Measurements from ENCODE around the gene OTC. TPM values are rescaled to one million over a fixed set of nuclear protein-coding genes. Genes with fewer than 3 reads are reported as not detected.

OTC gene
- total and polyA plus RNA-seq, 4 donors = 41.5 to 72.1 (median 57.1) TPM

DNA sequence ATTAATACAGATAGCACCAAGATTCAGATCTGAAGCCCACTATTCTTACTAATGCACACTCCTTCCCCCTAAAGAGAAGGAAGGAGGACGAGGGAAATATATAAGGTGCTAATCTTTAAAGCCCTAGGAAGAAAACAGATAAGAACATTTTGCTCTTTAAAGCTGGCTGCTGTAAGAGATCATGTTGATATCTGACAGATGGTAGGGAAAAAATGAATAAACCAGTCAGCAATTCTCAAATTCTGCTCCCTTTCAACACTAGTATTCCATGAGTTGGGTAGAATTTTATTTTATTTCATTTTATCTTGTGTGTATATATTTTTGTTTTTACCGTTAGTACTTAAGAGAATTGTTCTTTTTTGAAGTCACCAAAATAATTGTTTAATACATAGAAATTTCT, 19.2 kb downstream of the OTC start:
- Histone ChIP-seq H3K27me3 (ENCODE audit: control insufficient read depth in 4 of 4, insufficient read depth in 4 of 4, low read length in 3 of 4) (no peaks in the 10 kb centered on the region), H3K27ac (ENCODE audit: low read depth in 1 of 2, low read length in 2 of 2) (no peak overlapping the region), H3K9ac (ENCODE audit: low read depth in 1 of 2, low read length in 2 of 2) (no peak overlapping the region), H3K36me3 (ENCODE audit: control insufficient read depth in 4 of 4, insufficient read depth in 3 of 4, low read depth in 1 of 4, low read length in 3 of 4) (no peaks in the 10 kb centered on the region), H3K4me3 (ENCODE audit: low read depth in 1 of 3, low read length in 3 of 3) (no peak overlapping the region), H3K9me3 (ENCODE audit: control insufficient read depth in 4 of 4, low read length in 3 of 4) (no peaks in the 10 kb centered on the region), H3K4me1 (ENCODE audit: control insufficient read depth in 4 of 4, insufficient read depth in 4 of 4, low read length in 3 of 4) (no peaks in the 10 kb centered on the region)
- no peak for DNase-seq (ENCODE audit: low spot score)
- TF ChIP-seq SP1 (IDR thresholded peaks at IDR 0.05) (no peak), FOXA2 (IDR thresholded peaks at IDR 0.05) (no peak), HNF4G (IDR thresholded peaks at IDR 0.05) (no peak), RXRA (IDR thresholded peaks at IDR 0.05) (no peak), TAF1 (conservative IDR thresholded peaks at IDR 0.05) (no peak), JUND (IDR thresholded peaks at IDR 0.05) (no peak)
- 90% methylated on average over 2 of the region's 2 CpGs for WGBS

DNA sequence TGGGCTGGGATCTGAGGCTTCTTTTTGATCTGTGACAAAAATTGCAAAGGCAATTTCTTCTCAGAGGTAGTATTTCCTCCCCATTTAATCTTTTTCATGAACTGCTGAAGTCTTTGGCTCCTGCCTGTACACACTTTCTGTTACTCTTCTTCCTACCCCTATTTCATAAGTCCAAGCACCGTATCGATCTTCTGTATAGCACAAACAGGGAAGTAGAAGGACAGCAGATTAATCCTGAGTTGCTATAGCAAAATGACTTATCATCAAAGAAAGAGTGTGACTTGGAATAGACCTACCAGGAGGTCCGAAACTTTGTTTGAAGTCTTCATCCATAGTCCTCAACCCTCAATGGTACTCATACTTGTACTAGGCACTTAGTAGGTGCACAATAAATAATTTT, 22.0 kb downstream of the OTC start:
- Histone ChIP-seq H3K9ac (ENCODE audit: low read depth in 1 of 2, low read length in 2 of 2) (no peak overlapping the region), H3K27me3 (ENCODE audit: control insufficient read depth in 4 of 4, insufficient read depth in 4 of 4, low read length in 3 of 4) (no peaks in the 10 kb centered on the region), H3K9me3 (ENCODE audit: control insufficient read depth in 4 of 4, low read length in 3 of 4) (no peaks in the 10 kb centered on the region), H3K27ac (ENCODE audit: low read depth in 1 of 2, low read length in 2 of 2) (no peak overlapping the region), H3K4me1 (ENCODE audit: control insufficient read depth in 4 of 4, insufficient read depth in 4 of 4, low read length in 3 of 4) (no peaks in the 10 kb centered on the region), H3K36me3 (ENCODE audit: control insufficient read depth in 4 of 4, insufficient read depth in 3 of 4, low read depth in 1 of 4, low read length in 3 of 4) (no peaks in the 10 kb centered on the region), H3K4me3 (ENCODE audit: low read depth in 1 of 3, low read length in 3 of 3) (no peak overlapping the region)
- 98% methylated on average over 3 of the region's 3 CpGs for WGBS
- DNase-seq (ENCODE audit: low spot score) = no peak
- TF ChIP-seq SP1 (IDR thresholded peaks at IDR 0.05) = no peak
- no peak for TF ChIP-seq GABPA (IDR thresholded peaks at IDR 0.05 in 1 of 2, conservative IDR thresholded peaks at IDR 0.05 in 1 of 2)
- no peak for TF ChIP-seq JUND (IDR thresholded peaks at IDR 0.05)
- no peak for TF ChIP-seq EGR1 (IDR thresholded peaks at IDR 0.05; ENCODE audit: low read depth in 2 of 2)
- no peak for TF ChIP-seq YY1 (IDR thresholded peaks at IDR 0.05)
- TF ChIP-seq, protein P1, sequence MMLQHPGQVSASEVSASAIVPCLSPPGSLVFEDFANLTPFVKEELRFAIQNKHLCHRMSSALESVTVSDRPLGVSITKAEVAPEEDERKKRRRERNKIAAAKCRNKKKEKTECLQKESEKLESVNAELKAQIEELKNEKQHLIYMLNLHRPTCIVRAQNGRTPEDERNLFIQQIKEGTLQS (IDR thresholded peaks at IDR 0.05) = no peak
- no peak for TF ChIP-seq RXRA (IDR thresholded peaks at IDR 0.05)
- TF ChIP-seq NR2F2 (IDR thresholded peaks at IDR 0.05) = no peak
- TF ChIP-seq FOXA1 (IDR thresholded peaks at IDR 0.05) = no peak
- TF ChIP-seq RAD21 (IDR thresholded peaks at IDR 0.05) = no peak

DNA sequence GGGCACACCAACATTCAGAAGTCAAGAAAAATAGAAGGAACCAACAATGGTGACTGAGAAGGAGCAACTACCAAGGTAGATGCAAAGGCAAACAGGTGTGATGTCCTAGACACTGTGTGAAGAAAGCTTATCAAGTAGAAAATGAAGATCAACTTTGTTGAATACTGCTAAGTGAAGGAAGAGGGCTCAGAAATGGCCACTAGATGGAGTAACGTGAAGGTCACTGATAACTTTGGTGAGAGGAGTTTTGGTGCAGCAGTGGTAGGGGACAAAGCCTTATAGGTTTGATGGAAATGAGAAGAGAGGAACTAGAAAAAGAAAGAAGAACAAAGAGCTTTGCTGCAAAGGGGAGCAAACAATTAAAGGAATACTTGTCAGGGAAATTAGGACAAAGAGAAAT, 23.5 kb downstream of the OTC start:
- no peak overlapping the region for H3K27ac ChIP-seq (ENCODE audit: low read depth in 1 of 2, low read length in 2 of 2)
- no peak for DNase-seq (ENCODE audit: low spot score)
- no peak overlapping the region for H3K9ac ChIP-seq (ENCODE audit: low read depth in 1 of 2, low read length in 2 of 2)
- H3K36me3 ChIP-seq (ENCODE audit: control insufficient read depth in 4 of 4, insufficient read depth in 3 of 4, low read depth in 1 of 4, low read length in 3 of 4) = no peaks in the 10 kb centered on the region
- no peaks in the 10 kb centered on the region for H3K9me3 ChIP-seq (ENCODE audit: control insufficient read depth in 4 of 4, low read length in 3 of 4)
- peak; percentile 39 to 68 for TF ChIP-seq RAD21 (IDR thresholded peaks at IDR 0.05)
- TF ChIP-seq, protein P2, sequence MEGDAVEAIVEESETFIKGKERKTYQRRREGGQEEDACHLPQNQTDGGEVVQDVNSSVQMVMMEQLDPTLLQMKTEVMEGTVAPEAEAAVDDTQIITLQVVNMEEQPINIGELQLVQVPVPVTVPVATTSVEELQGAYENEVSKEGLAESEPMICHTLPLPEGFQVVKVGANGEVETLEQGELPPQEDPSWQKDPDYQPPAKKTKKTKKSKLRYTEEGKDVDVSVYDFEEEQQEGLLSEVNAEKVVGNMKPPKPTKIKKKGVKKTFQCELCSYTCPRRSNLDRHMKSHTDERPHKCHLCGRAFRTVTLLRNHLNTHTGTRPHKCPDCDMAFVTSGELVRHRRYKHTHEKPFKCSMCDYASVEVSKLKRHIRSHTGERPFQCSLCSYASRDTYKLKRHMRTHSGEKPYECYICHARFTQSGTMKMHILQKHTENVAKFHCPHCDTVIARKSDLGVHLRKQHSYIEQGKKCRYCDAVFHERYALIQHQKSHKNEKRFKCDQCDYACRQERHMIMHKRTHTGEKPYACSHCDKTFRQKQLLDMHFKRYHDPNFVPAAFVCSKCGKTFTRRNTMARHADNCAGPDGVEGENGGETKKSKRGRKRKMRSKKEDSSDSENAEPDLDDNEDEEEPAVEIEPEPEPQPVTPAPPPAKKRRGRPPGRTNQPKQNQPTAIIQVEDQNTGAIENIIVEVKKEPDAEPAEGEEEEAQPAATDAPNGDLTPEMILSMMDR (IDR thresholded peaks at IDR 0.05; ENCODE audit: low read depth, low read length, missing input control) = peak; percentile 35
- TF ChIP-seq, protein P1 (IDR thresholded peaks at IDR 0.05) = no peak
- no peak for TF ChIP-seq SP1 (IDR thresholded peaks at IDR 0.05)
- H3K4me3 ChIP-seq (ENCODE audit: low read depth in 1 of 3, low read length in 3 of 3) = no peak overlapping the region
- H3K4me1 ChIP-seq (ENCODE audit: control insufficient read depth in 4 of 4, insufficient read depth in 4 of 4, low read length in 3 of 4) = no peaks in the 10 kb centered on the region
- H3K27me3 ChIP-seq (ENCODE audit: control insufficient read depth in 4 of 4, insufficient read depth in 4 of 4, low read length in 3 of 4) = no peaks in the 10 kb centered on the region
- WGBS = 44% methylated on average over 1 of the region's 1 CpG

Measured in liver (tissue), 9 donors.